Transverse colon (tissue), 4 donors: ENCODE results near the gene GSDMA.

Experiments
- EP300 ChIP-seq: sonication (generic); formaldehyde crosslinking; IDR thresholded peaks from one replicate; pipeline ENCODE4 v1.6.1; 2017; ENCODE audit warnings: antibody characterized with exemption, low read depth
- POLR2A ChIP-seq: fragments of 450-650 bp; IDR thresholded peaks from one replicate; pipeline ENCODE4 v1.6.1; 2016; ENCODE audit warnings: antibody characterized with exemption, mild to moderate bottlenecking, moderate library complexity
- POLR2AphosphoS5 ChIP-seq, 3 donors: sonication (generic); formaldehyde crosslinking; IDR thresholded peaks; one replicate each; pipeline ENCODE4 v1.6.1; 2016; ENCODE audit warnings: antibody characterized with exemption in 3 of 3
- TF ChIP-seq, protein P1 (sequence below), 5 experiments: fragments of 200-600 bp in 3 of 5; fragments of 450-650 bp in 2 of 5; sonication (generic) in 3 of 5; IDR thresholded peaks; 1 replicate in 2 of 5; 2 replicates in 3 of 5; pipeline ENCODE4 v1.5.1; 2016 to 2017; ENCODE audit warnings: antibody characterized with exemption in 5 of 5, inconsistent platforms in 3 of 5, mild to moderate bottlenecking in 2 of 5, moderate library complexity in 1 of 5

DNA sequence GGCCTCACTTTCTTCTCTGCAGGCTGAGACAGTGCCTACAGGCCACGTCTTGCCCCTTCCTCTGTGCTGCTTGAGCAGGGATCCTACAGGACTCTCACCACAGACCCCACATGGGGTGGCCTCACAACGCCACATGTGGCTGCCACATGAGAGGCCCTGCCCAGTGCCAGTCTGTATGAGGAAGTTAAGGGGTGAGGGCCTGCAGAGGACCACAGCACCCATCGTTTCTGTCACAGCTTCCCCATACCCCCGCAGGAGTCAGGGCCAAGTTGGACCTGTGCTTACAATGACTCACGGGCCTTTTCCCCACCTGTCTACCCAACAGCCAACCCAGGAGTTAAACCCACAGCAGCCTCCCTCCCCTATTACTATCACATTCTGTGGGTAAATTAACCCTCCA, 41.5 kb upstream of the GSDMA start:
- TF ChIP-seq, protein P1, sequence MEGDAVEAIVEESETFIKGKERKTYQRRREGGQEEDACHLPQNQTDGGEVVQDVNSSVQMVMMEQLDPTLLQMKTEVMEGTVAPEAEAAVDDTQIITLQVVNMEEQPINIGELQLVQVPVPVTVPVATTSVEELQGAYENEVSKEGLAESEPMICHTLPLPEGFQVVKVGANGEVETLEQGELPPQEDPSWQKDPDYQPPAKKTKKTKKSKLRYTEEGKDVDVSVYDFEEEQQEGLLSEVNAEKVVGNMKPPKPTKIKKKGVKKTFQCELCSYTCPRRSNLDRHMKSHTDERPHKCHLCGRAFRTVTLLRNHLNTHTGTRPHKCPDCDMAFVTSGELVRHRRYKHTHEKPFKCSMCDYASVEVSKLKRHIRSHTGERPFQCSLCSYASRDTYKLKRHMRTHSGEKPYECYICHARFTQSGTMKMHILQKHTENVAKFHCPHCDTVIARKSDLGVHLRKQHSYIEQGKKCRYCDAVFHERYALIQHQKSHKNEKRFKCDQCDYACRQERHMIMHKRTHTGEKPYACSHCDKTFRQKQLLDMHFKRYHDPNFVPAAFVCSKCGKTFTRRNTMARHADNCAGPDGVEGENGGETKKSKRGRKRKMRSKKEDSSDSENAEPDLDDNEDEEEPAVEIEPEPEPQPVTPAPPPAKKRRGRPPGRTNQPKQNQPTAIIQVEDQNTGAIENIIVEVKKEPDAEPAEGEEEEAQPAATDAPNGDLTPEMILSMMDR (IDR thresholded peaks at IDR 0.05) = no peak
- TF ChIP-seq POLR2A = no peak
- TF ChIP-seq EP300 = no peak
- TF ChIP-seq POLR2AphosphoS5 (IDR thresholded peaks at IDR 0.05) = no peak
